ENCODE results near the gene CRHR2.
A peak's percentile ranks its signal among the peaks of the same experiment; 100 is the strongest.

DNA sequence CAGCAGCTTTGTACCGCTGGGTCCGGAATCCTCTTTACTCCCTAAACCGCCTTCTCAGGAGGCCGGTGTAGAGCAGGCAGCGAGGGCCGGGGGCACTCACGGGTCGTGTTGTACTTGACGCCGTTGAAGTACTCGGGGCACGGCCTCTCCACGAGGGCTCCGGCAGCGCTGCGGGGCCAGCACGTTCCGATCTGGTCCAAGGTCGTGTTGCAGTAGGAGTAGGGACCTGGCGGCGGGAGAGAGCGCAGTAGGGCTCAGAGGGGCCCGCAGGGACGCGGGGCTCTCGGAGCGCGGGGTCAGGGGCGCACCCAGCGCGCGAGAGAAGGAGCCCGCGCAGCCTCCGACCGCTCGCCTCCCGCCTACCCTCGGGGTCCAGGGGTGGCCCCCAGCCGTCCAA is 443 bp downstream of the CRHR2 start:
- no peak for TF ChIP-seq GABPB1 (CRISPR knock-in tag; IDR thresholded peaks at IDR 0.05)
- TF ChIP-seq, protein P1, sequence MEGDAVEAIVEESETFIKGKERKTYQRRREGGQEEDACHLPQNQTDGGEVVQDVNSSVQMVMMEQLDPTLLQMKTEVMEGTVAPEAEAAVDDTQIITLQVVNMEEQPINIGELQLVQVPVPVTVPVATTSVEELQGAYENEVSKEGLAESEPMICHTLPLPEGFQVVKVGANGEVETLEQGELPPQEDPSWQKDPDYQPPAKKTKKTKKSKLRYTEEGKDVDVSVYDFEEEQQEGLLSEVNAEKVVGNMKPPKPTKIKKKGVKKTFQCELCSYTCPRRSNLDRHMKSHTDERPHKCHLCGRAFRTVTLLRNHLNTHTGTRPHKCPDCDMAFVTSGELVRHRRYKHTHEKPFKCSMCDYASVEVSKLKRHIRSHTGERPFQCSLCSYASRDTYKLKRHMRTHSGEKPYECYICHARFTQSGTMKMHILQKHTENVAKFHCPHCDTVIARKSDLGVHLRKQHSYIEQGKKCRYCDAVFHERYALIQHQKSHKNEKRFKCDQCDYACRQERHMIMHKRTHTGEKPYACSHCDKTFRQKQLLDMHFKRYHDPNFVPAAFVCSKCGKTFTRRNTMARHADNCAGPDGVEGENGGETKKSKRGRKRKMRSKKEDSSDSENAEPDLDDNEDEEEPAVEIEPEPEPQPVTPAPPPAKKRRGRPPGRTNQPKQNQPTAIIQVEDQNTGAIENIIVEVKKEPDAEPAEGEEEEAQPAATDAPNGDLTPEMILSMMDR (IDR thresholded peaks at IDR 0.05), result no peak
- TF ChIP-seq, protein P2, sequence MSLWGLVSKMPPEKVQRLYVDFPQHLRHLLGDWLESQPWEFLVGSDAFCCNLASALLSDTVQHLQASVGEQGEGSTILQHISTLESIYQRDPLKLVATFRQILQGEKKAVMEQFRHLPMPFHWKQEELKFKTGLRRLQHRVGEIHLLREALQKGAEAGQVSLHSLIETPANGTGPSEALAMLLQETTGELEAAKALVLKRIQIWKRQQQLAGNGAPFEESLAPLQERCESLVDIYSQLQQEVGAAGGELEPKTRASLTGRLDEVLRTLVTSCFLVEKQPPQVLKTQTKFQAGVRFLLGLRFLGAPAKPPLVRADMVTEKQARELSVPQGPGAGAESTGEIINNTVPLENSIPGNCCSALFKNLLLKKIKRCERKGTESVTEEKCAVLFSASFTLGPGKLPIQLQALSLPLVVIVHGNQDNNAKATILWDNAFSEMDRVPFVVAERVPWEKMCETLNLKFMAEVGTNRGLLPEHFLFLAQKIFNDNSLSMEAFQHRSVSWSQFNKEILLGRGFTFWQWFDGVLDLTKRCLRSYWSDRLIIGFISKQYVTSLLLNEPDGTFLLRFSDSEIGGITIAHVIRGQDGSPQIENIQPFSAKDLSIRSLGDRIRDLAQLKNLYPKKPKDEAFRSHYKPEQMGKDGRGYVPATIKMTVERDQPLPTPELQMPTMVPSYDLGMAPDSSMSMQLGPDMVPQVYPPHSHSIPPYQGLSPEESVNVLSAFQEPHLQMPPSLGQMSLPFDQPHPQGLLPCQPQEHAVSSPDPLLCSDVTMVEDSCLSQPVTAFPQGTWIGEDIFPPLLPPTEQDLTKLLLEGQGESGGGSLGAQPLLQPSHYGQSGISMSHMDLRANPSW (CRISPR knock-in tag; conservative IDR thresholded peaks at IDR 0.05; ENCODE audit: low read depth), result no peak
- TF ChIP-seq, protein P3, sequence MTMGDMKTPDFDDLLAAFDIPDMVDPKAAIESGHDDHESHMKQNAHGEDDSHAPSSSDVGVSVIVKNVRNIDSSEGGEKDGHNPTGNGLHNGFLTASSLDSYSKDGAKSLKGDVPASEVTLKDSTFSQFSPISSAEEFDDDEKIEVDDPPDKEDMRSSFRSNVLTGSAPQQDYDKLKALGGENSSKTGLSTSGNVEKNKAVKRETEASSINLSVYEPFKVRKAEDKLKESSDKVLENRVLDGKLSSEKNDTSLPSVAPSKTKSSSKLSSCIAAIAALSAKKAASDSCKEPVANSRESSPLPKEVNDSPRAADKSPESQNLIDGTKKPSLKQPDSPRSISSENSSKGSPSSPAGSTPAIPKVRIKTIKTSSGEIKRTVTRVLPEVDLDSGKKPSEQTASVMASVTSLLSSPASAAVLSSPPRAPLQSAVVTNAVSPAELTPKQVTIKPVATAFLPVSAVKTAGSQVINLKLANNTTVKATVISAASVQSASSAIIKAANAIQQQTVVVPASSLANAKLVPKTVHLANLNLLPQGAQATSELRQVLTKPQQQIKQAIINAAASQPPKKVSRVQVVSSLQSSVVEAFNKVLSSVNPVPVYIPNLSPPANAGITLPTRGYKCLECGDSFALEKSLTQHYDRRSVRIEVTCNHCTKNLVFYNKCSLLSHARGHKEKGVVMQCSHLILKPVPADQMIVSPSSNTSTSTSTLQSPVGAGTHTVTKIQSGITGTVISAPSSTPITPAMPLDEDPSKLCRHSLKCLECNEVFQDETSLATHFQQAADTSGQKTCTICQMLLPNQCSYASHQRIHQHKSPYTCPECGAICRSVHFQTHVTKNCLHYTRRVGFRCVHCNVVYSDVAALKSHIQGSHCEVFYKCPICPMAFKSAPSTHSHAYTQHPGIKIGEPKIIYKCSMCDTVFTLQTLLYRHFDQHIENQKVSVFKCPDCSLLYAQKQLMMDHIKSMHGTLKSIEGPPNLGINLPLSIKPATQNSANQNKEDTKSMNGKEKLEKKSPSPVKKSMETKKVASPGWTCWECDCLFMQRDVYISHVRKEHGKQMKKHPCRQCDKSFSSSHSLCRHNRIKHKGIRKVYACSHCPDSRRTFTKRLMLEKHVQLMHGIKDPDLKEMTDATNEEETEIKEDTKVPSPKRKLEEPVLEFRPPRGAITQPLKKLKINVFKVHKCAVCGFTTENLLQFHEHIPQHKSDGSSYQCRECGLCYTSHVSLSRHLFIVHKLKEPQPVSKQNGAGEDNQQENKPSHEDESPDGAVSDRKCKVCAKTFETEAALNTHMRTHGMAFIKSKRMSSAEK (CRISPR knock-in tag; IDR thresholded peaks at IDR 0.05; ENCODE audit: borderline replicate concordance), result no peak
- peak; percentile 58; the same call in 1 of the 2 replicates for TF ChIP-seq FOXK1 (CRISPR knock-in tag; IDR thresholded peaks at IDR 0.05)
- TF ChIP-seq, protein P4, sequence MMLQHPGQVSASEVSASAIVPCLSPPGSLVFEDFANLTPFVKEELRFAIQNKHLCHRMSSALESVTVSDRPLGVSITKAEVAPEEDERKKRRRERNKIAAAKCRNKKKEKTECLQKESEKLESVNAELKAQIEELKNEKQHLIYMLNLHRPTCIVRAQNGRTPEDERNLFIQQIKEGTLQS (CRISPR knock-in tag; conservative IDR thresholded peaks at IDR 0.05), result no peak
- TF ChIP-seq, protein P5, sequence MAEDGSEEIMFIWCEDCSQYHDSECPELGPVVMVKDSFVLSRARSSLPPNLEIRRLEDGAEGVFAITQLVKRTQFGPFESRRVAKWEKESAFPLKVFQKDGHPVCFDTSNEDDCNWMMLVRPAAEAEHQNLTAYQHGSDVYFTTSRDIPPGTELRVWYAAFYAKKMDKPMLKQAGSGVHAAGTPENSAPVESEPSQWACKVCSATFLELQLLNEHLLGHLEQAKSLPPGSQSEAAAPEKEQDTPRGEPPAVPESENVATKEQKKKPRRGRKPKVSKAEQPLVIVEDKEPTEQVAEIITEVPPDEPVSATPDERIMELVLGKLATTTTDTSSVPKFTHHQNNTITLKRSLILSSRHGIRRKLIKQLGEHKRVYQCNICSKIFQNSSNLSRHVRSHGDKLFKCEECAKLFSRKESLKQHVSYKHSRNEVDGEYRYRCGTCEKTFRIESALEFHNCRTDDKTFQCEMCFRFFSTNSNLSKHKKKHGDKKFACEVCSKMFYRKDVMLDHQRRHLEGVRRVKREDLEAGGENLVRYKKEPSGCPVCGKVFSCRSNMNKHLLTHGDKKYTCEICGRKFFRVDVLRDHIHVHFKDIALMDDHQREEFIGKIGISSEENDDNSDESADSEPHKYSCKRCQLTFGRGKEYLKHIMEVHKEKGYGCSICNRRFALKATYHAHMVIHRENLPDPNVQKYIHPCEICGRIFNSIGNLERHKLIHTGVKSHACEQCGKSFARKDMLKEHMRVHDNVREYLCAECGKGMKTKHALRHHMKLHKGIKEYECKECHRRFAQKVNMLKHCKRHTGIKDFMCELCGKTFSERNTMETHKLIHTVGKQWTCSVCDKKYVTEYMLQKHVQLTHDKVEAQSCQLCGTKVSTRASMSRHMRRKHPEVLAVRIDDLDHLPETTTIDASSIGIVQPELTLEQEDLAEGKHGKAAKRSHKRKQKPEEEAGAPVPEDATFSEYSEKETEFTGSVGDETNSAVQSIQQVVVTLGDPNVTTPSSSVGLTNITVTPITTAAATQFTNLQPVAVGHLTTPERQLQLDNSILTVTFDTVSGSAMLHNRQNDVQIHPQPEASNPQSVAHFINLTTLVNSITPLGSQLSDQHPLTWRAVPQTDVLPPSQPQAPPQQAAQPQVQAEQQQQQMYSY (CRISPR knock-in tag; IDR thresholded peaks at IDR 0.05), result no peak
- TF ChIP-seq CREM (CRISPR knock-in tag; IDR thresholded peaks at IDR 0.05), result no peak
- no peak for TF ChIP-seq ZNF232 (CRISPR knock-in tag; IDR thresholded peaks at IDR 0.05)
- no peak for TF ChIP-seq ZNF416 (CRISPR knock-in tag; IDR thresholded peaks at IDR 0.05)
- TF ChIP-seq, protein P6, sequence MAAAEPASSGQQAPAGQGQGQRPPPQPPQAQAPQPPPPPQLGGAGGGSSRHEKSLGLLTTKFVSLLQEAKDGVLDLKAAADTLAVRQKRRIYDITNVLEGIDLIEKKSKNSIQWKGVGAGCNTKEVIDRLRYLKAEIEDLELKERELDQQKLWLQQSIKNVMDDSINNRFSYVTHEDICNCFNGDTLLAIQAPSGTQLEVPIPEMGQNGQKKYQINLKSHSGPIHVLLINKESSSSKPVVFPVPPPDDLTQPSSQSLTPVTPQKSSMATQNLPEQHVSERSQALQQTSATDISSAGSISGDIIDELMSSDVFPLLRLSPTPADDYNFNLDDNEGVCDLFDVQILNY (CRISPR knock-in tag; IDR thresholded peaks at IDR 0.05), result no peak; the same call in 1 of the 2 replicates
- no peak for TF ChIP-seq IRF2 (CRISPR knock-in tag; IDR thresholded peaks at IDR 0.05; ENCODE audit: borderline replicate concordance, low read depth)
